Fibroblast of lung (primary cell): ENCODE results near the gene SMTN. TPM values are rescaled to one million over a fixed set of nuclear protein-coding genes. Genes with fewer than 3 reads are reported as not detected.

Experiments used
- DNase-seq, 2 donors: peaks; one replicate each; pipeline versions ENCODE4 v3.0.0 to v3.0.0-alpha.2; 2010; ENCODE audit warnings: low read depth in 2 of 2
- H2AFZ ChIP-seq: 2 replicates; pipeline ENCODE4 v1.5.1; 2012; ENCODE audit warnings: low read length, control low read depth, inconsistent platforms
- H3K27ac ChIP-seq: 2 replicates; pipeline ENCODE4 v1.5.1; 2011; ENCODE audit warnings: low read length, control low read depth; ENCODE audit not compliant: insufficient read depth
- H3K27me3 ChIP-seq: 2 replicates; pipeline ENCODE4 v1.5.1; 2011; ENCODE audit warnings: mild to moderate bottlenecking, low read length; ENCODE audit not compliant: control insufficient read depth, insufficient read depth
- H3K36me3 ChIP-seq: 2 replicates; pipeline ENCODE4 v1.5.1; 2011; ENCODE audit warnings: low read length; ENCODE audit not compliant: control insufficient read depth, insufficient read depth
- H3K4me1 ChIP-seq: 2 replicates; pipeline ENCODE4 v1.5.1; 2011; ENCODE audit warnings: low read length; ENCODE audit not compliant: control insufficient read depth, insufficient read depth; ENCODE audit errors: extremely low read depth
- H3K4me2 ChIP-seq: 2 replicates; pipeline ENCODE4 v1.5.1; 2011; ENCODE audit warnings: low read length, control low read depth; ENCODE audit not compliant: insufficient read depth; ENCODE audit errors: extremely low read depth
- H3K4me3 ChIP-seq, 4 experiments: fragments of 200-600 bp in 1 of 4; sonication (generic) in 1 of 4; replicated peaks in 1 of 4; 2 replicates each; pipeline ENCODE4 v1.5.1; 2011 to 2016; ENCODE audit warnings: low read length in 4 of 4, low read depth in 3 of 4, mild to moderate bottlenecking in 3 of 4, control low read depth in 2 of 4, inconsistent platforms in 1 of 4, mixed read lengths in 1 of 4; ENCODE audit not compliant: insufficient read depth in 1 of 4; ENCODE audit errors: control extremely low read depth in 1 of 4
- H3K79me2 ChIP-seq: 2 replicates; pipeline ENCODE4 v1.5.1; 2012; ENCODE audit warnings: mild to moderate bottlenecking, low read length, inconsistent platforms; ENCODE audit not compliant: control insufficient read depth, insufficient read depth
- H3K9ac ChIP-seq: 2 replicates; pipeline ENCODE4 v1.5.1; 2011; ENCODE audit warnings: mild to moderate bottlenecking, low read length, control low read depth; ENCODE audit not compliant: insufficient read depth
- H3K9me3 ChIP-seq: 2 replicates; pipeline ENCODE4 v1.5.1; 2012; ENCODE audit warnings: low read depth, low read length; ENCODE audit not compliant: control insufficient read depth, insufficient read depth
- H4K20me1 ChIP-seq: 2 replicates; pipeline ENCODE4 v1.5.1; 2011; ENCODE audit warnings: low read length; ENCODE audit not compliant: control insufficient read depth, insufficient read depth; ENCODE audit errors: extremely low read depth
- EZH2 ChIP-seq: IDR thresholded peaks from 2 replicates; pipeline ENCODE4 v1.5.1; 2012; ENCODE audit warnings: low read length, control low read depth, mild to moderate bottlenecking; ENCODE audit errors: missing control alignments
- polyA plus RNA-seq, 2 donors: library from polyadenylated mRNA; depleted of rRNA in 1 of 2; stranded (reverse) in 1 of 2; unstranded in 1 of 2; fragments of >200 nt; gene quantifications; 2 replicates each; pipeline ENCODE4 v1.2.1, GENCODE V29; 2011 to 2012; ENCODE audit warnings: missing spikeins in 1 of 2
- total RNA-seq: library from RNA; depleted of rRNA; stranded (reverse); fragments of >200 nt; gene quantifications from 2 replicates; pipeline ENCODE4 v1.2.1, GENCODE V29; 2014
- TF ChIP-seq, protein P1 (sequence below), 2 donors: IDR thresholded peaks in 1 of 2; conservative IDR thresholded peaks in 1 of 2; 1 replicate in 1 of 2; 2 replicates in 1 of 2; pipeline ENCODE4 v1.5.1; 2011 to 2012; ENCODE audit warnings: low read length in 2 of 2, control low read depth in 1 of 2, inconsistent platforms in 1 of 2, low read depth in 1 of 2, mild to moderate bottlenecking in 1 of 2

SMTN gene
- total and polyA plus RNA-seq, 2 donors (not counting 1 experiment from before 2014, with no cell fraction given) = 43.7 to 95.1 TPM

DNA sequence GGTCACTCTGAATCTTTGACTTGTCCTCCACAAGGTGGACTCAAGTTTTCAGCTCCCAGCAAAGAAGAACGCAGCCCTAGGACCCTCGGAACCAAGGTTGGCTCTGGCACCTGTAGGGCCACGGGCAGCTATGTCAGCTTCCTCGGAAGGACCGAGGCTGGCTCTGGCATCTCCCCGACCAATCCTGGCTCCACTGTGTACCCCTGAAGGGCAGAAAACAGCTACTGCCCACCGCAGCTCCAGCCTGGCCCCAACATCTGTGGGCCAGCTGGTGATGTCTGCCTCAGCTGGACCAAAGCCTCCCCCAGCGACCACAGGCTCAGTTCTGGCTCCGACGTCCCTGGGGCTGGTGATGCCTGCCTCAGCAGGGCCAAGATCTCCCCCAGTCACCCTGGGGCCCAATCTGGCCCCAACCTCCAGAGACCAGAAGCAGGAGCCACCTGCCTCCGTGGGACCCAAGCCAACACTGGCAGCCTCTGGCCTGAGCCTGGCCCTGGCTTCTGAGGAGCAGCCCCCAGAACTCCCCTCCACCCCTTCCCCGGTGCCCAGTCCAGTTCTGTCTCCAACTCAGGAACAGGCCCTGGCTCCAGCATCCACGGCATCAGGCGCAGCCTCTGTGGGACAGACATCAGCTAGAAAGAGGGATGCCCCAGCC is 43.8 kb downstream of the SMTN start:
- Histone ChIP-seq H3K4me3 (no peak overlapping the region), H3K9ac (no peak overlapping the region), H2AFZ (no peak overlapping the region), H3K79me2 (no peaks in the 10 kb centered on the region), H3K9me3 (no peaks in the 10 kb centered on the region), H3K36me3 (no peaks in the 10 kb centered on the region), H3K4me1 (peaks cover 3% of the 10 kb centered on the region), H3K27ac (no peak overlapping the region), H4K20me1 (no peaks in the 10 kb centered on the region), H3K27me3 (no peaks in the 10 kb centered on the region), H3K4me2 (no peak overlapping the region)
- DNase-seq = no peak
- TF ChIP-seq EZH2 = no peak

DNA sequence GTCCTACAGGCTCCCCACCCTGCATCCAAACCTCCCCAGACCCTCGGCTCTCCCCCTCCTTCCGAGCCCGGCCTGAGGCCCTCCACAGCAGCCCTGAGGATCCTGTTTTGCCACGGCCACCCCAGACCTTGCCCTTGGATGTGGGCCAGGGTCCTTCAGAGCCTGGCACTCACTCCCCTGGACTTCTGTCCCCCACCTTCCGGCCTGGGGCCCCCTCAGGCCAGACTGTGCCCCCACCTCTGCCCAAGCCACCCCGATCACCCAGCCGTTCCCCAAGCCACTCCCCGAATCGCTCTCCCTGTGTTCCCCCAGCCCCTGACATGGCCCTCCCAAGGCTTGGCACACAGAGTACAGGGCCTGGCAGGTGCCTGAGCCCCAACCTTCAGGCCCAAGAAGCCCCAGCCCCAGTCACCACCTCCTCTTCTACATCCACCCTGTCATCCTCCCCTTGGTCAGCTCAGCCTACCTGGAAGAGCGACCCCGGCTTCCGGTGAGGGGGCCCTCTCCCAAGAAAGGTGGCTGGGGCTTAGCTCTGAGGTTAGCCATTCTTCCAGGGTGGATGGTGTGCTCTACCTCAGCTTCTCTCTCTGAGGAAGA is 44.5 kb downstream of the SMTN start:
- no peak overlapping the region for H3K4me3 ChIP-seq
- H3K27ac ChIP-seq = no peak overlapping the region
- DNase-seq = no peak
- H3K79me2 ChIP-seq = no peaks in the 10 kb centered on the region
- no peak overlapping the region for H3K4me2 ChIP-seq
- TF ChIP-seq, protein P1, sequence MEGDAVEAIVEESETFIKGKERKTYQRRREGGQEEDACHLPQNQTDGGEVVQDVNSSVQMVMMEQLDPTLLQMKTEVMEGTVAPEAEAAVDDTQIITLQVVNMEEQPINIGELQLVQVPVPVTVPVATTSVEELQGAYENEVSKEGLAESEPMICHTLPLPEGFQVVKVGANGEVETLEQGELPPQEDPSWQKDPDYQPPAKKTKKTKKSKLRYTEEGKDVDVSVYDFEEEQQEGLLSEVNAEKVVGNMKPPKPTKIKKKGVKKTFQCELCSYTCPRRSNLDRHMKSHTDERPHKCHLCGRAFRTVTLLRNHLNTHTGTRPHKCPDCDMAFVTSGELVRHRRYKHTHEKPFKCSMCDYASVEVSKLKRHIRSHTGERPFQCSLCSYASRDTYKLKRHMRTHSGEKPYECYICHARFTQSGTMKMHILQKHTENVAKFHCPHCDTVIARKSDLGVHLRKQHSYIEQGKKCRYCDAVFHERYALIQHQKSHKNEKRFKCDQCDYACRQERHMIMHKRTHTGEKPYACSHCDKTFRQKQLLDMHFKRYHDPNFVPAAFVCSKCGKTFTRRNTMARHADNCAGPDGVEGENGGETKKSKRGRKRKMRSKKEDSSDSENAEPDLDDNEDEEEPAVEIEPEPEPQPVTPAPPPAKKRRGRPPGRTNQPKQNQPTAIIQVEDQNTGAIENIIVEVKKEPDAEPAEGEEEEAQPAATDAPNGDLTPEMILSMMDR (conservative IDR thresholded peaks at IDR 0.05 in 1 of 2, IDR thresholded peaks at IDR 0.05 in 1 of 2; ENCODE audit: low read depth in 1 of 2, low read length in 2 of 2) = no peak
- no peak for TF ChIP-seq EZH2
- no peaks in the 10 kb centered on the region for H3K9me3 ChIP-seq
- peaks cover 3% of the 10 kb centered on the region for H3K4me1 ChIP-seq
- no peak overlapping the region for H3K9ac ChIP-seq
- no peaks in the 10 kb centered on the region for H3K36me3 ChIP-seq
- no peaks in the 10 kb centered on the region for H4K20me1 ChIP-seq
- no peaks in the 10 kb centered on the region for H3K27me3 ChIP-seq
- no peak overlapping the region for H2AFZ ChIP-seq

DNA sequence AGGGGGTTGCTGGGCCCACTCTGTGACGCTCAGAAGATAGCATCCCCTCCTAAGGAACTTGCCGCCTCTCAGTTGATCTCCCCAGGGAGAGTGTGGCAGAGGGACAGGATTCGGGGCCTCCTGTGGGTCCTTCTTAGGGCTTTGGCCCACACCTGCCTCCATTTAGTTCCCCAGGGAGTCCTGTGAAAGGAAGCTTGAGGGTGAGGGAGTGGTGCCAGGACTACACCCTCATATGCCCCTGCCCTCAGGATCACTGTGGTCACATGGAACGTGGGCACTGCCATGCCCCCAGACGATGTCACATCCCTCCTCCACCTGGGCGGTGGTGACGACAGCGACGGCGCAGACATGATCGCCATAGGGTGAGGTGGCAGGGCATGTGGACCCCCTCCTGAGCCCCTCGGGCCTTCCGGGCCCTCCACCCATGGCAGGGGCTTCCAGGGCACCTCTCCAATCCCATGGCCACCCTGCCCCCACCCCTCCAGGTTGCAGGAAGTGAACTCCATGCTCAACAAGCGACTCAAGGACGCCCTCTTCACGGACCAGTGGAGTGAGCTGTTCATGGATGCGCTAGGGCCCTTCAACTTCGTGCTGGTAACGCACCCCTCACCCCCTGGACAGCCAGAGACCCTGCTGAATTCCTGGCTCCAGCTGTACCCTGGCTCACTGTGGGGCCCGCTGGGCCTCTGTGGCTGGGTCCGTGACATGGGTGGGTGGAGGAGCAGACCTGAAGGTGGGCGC is 45.2 kb downstream of the SMTN start:
- no peaks in the 10 kb centered on the region for H3K9me3 ChIP-seq
- H4K20me1 ChIP-seq = no peaks in the 10 kb centered on the region
- no peaks in the 10 kb centered on the region for H3K27me3 ChIP-seq
- no peak overlapping the region for H3K9ac ChIP-seq
- no peak overlapping the region for H3K4me3 ChIP-seq
- H3K27ac ChIP-seq = no peak overlapping the region
- no peak for DNase-seq
- H3K4me1 ChIP-seq = peaks cover 3% of the 10 kb centered on the region
- H2AFZ ChIP-seq = no peak overlapping the region
- TF ChIP-seq, protein P1 (conservative IDR thresholded peaks at IDR 0.05 in 1 of 2, IDR thresholded peaks at IDR 0.05 in 1 of 2; ENCODE audit: low read depth in 1 of 2, low read length in 2 of 2) = no peak
- no peak for TF ChIP-seq EZH2
- no peaks in the 10 kb centered on the region for H3K79me2 ChIP-seq
- H3K36me3 ChIP-seq = no peaks in the 10 kb centered on the region
- no peak overlapping the region for H3K4me2 ChIP-seq
